ENCODE data around the gene RERE.

The RERE gene

DNA sequence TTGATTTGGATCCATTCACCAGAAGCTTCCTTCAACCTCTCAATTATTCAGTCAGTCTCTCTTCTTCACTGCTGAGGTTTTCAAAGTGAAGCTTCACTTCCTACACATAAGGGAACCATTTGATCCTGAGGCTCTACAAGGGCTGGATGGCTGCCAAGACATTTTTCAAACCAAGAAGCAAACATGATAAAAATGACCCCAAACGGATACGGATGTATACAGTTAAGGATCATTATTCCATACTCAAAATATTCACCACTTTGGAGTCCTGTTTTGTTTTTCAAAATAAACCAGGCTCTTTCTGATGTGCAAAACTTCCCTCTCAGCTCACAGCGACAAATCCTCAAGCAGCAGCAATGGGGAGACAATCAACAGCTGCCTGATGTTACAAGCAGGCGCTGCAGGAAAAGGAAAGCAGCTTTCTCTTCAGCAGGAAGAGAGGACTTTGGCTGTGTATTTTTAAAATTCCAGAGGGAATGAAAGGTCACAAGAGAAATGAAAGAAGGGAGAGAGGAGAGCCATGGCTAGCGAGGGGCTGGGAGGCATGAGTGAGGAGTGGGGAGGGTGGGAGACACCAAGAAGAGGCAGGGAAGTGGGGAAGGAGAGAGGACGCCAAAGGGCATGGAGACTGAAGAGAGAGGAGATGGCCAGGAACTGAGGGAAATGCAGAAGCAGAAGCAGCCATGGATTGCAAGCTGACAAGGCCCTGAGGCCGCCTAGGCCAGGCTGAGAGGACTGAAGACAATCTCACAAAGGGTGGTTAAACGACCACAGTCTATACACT is 354.1 kb downstream of the RERE start:
- no peak overlapping the region for H3K9ac ChIP-seq (ENCODE audit: low read depth, low read length)
- H3K4me1 ChIP-seq (ENCODE audit: insufficient read depth, low read length): peaks cover under 1% of the 10 kb centered on the region
- TF ChIP-seq, protein P1, sequence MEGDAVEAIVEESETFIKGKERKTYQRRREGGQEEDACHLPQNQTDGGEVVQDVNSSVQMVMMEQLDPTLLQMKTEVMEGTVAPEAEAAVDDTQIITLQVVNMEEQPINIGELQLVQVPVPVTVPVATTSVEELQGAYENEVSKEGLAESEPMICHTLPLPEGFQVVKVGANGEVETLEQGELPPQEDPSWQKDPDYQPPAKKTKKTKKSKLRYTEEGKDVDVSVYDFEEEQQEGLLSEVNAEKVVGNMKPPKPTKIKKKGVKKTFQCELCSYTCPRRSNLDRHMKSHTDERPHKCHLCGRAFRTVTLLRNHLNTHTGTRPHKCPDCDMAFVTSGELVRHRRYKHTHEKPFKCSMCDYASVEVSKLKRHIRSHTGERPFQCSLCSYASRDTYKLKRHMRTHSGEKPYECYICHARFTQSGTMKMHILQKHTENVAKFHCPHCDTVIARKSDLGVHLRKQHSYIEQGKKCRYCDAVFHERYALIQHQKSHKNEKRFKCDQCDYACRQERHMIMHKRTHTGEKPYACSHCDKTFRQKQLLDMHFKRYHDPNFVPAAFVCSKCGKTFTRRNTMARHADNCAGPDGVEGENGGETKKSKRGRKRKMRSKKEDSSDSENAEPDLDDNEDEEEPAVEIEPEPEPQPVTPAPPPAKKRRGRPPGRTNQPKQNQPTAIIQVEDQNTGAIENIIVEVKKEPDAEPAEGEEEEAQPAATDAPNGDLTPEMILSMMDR (IDR thresholded peaks at IDR 0.05; ENCODE audit: borderline replicate concordance, extremely low read depth, low read length, poor library complexity, severe bottlenecking): no peak
- no peak for TF ChIP-seq EZH2 (IDR thresholded peaks at IDR 0.05; ENCODE audit: borderline replicate concordance, low read depth, low read length, severe bottlenecking)
- H3K27me3 ChIP-seq (ENCODE audit: insufficient read depth, low read length, poor library complexity): no peaks in the 10 kb centered on the region
- no peaks in the 10 kb centered on the region for H4K20me1 ChIP-seq (ENCODE audit: insufficient read depth, low read length)
- no peak overlapping the region for H2AFZ ChIP-seq (ENCODE audit: low read depth, low read length)
- no peak overlapping the region for H3K4me3 ChIP-seq (ENCODE audit: low read depth in 1 of 2, low read length in 2 of 2)
- ATAC-seq (ENCODE audit: insufficient read depth, low read depth) (peak; percentile 73), DNase-seq (peak; percentile 37)
- H3K36me3 ChIP-seq (ENCODE audit: insufficient read depth, low read length): peaks cover 2% of the 10 kb centered on the region; the same call in 1 of the 2 replicates
- H3K9me3 ChIP-seq (ENCODE audit: insufficient read depth, low read length, severe bottlenecking): no peaks in the 10 kb centered on the region
- no peaks in the 10 kb centered on the region for H3K79me2 ChIP-seq (ENCODE audit: insufficient read depth, low read length)
- H3K27ac ChIP-seq (ENCODE audit: low read length): no peak overlapping the region
- no peak overlapping the region for H3K4me2 ChIP-seq (ENCODE audit: insufficient read depth, low read length)

GRCh38 chr1:8462371-8462892 is 355.0 kb downstream of the RERE start:
- Histone ChIP-seq H4K20me1 (ENCODE audit: insufficient read depth, low read length) (no peaks in the 10 kb centered on the region), H3K4me2 (ENCODE audit: insufficient read depth, low read length) (no peak overlapping the region), H3K36me3 (ENCODE audit: insufficient read depth, low read length) (peaks cover 2% of the 10 kb centered on the region; the same call in 1 of the 2 replicates), H3K4me1 (ENCODE audit: insufficient read depth, low read length) (peaks cover 9% of the 10 kb centered on the region), H3K9me3 (ENCODE audit: insufficient read depth, low read length, severe bottlenecking) (no peaks in the 10 kb centered on the region), H3K9ac (ENCODE audit: low read depth, low read length) (no peak overlapping the region), H2AFZ (ENCODE audit: low read depth, low read length) (no peak overlapping the region), H3K4me3 (ENCODE audit: low read depth in 1 of 2, low read length in 2 of 2) (no peak overlapping the region), H3K27me3 (ENCODE audit: insufficient read depth, low read length, poor library complexity) (no peaks in the 10 kb centered on the region), H3K27ac (ENCODE audit: low read length) (no peak overlapping the region), H3K79me2 (ENCODE audit: insufficient read depth, low read length) (no peaks in the 10 kb centered on the region)
- no peak for DNase-seq
- TF ChIP-seq EZH2 (IDR thresholded peaks at IDR 0.05; ENCODE audit: borderline replicate concordance, low read depth, low read length, severe bottlenecking): no peak
- TF ChIP-seq, protein P1 (IDR thresholded peaks at IDR 0.05; ENCODE audit: borderline replicate concordance, extremely low read depth, low read length, poor library complexity, severe bottlenecking): no peak
- ATAC-seq (ENCODE audit: insufficient read depth, low read depth): no peak

- H3K4me1 ChIP-seq (ENCODE audit: insufficient read depth, low read length): peaks cover 9% of the 10 kb centered on the region
Measured at GRCh38 chr1:8461351-8462110, 355.9 kb downstream of the RERE start.

More at GRCh38 chr1:8461351-8462110, 355.9 kb downstream of the RERE start:
- Histone ChIP-seq H3K4me3 (ENCODE audit: low read depth in 1 of 2, low read length in 2 of 2) (no peak overlapping the region), H3K79me2 (ENCODE audit: insufficient read depth, low read length) (no peaks in the 10 kb centered on the region), H3K27ac (ENCODE audit: low read length) (no peak overlapping the region), H3K4me2 (ENCODE audit: insufficient read depth, low read length) (no peak overlapping the region), H2AFZ (ENCODE audit: low read depth, low read length) (no peak overlapping the region), H3K9me3 (ENCODE audit: insufficient read depth, low read length, severe bottlenecking) (no peaks in the 10 kb centered on the region), H4K20me1 (ENCODE audit: insufficient read depth, low read length) (no peaks in the 10 kb centered on the region), H3K27me3 (ENCODE audit: insufficient read depth, low read length, poor library complexity) (no peaks in the 10 kb centered on the region), H3K9ac (ENCODE audit: low read depth, low read length) (no peak overlapping the region), H3K36me3 (ENCODE audit: insufficient read depth, low read length) (peaks cover 2% of the 10 kb centered on the region; the same call in 1 of the 2 replicates)
- DNase-seq: no peak
- ATAC-seq (ENCODE audit: insufficient read depth, low read depth): no peak
- TF ChIP-seq, protein P1 (IDR thresholded peaks at IDR 0.05; ENCODE audit: borderline replicate concordance, extremely low read depth, low read length, poor library complexity, severe bottlenecking): no peak
